Fibroblast of lung (primary cell): Measurements from ENCODE around the gene SHISA8. TPM values are rescaled to one million over a fixed set of nuclear protein-coding genes. Genes with fewer than 3 reads are reported as not detected.

Experiments
- DNase-seq, 2 donors: peaks; one replicate each; pipeline versions ENCODE4 v3.0.0 to v3.0.0-alpha.2; 2010; ENCODE audit warnings: low read depth in 2 of 2
- H2AFZ ChIP-seq: 2 replicates; pipeline ENCODE4 v1.5.1; 2012; ENCODE audit warnings: low read length, control low read depth, inconsistent platforms
- H3K27ac ChIP-seq: 2 replicates; pipeline ENCODE4 v1.5.1; 2011; ENCODE audit warnings: low read length, control low read depth; ENCODE audit not compliant: insufficient read depth
- H3K27me3 ChIP-seq: 2 replicates; pipeline ENCODE4 v1.5.1; 2011; ENCODE audit warnings: mild to moderate bottlenecking, low read length; ENCODE audit not compliant: control insufficient read depth, insufficient read depth
- H3K36me3 ChIP-seq: 2 replicates; pipeline ENCODE4 v1.5.1; 2011; ENCODE audit warnings: low read length; ENCODE audit not compliant: control insufficient read depth, insufficient read depth
- H3K4me1 ChIP-seq: 2 replicates; pipeline ENCODE4 v1.5.1; 2011; ENCODE audit warnings: low read length; ENCODE audit not compliant: control insufficient read depth, insufficient read depth; ENCODE audit errors: extremely low read depth
- H3K4me2 ChIP-seq: 2 replicates; pipeline ENCODE4 v1.5.1; 2011; ENCODE audit warnings: low read length, control low read depth; ENCODE audit not compliant: insufficient read depth; ENCODE audit errors: extremely low read depth
- H3K4me3 ChIP-seq, 4 experiments: fragments of 200-600 bp in 1 of 4; sonication (generic) in 1 of 4; replicated peaks in 1 of 4; 2 replicates each; pipeline ENCODE4 v1.5.1; 2011 to 2016; ENCODE audit warnings: low read length in 4 of 4, low read depth in 3 of 4, mild to moderate bottlenecking in 3 of 4, control low read depth in 2 of 4, inconsistent platforms in 1 of 4, mixed read lengths in 1 of 4; ENCODE audit not compliant: insufficient read depth in 1 of 4; ENCODE audit errors: control extremely low read depth in 1 of 4
- H3K79me2 ChIP-seq: 2 replicates; pipeline ENCODE4 v1.5.1; 2012; ENCODE audit warnings: mild to moderate bottlenecking, low read length, inconsistent platforms; ENCODE audit not compliant: control insufficient read depth, insufficient read depth
- H3K9ac ChIP-seq: 2 replicates; pipeline ENCODE4 v1.5.1; 2011; ENCODE audit warnings: mild to moderate bottlenecking, low read length, control low read depth; ENCODE audit not compliant: insufficient read depth
- H3K9me3 ChIP-seq: 2 replicates; pipeline ENCODE4 v1.5.1; 2012; ENCODE audit warnings: low read depth, low read length; ENCODE audit not compliant: control insufficient read depth, insufficient read depth
- H4K20me1 ChIP-seq: 2 replicates; pipeline ENCODE4 v1.5.1; 2011; ENCODE audit warnings: low read length; ENCODE audit not compliant: control insufficient read depth, insufficient read depth; ENCODE audit errors: extremely low read depth
- CTCF ChIP-seq, 2 donors: IDR thresholded peaks in 1 of 2; conservative IDR thresholded peaks in 1 of 2; 1 replicate in 1 of 2; 2 replicates in 1 of 2; pipeline ENCODE4 v1.5.1; 2011 to 2012; ENCODE audit warnings: low read length in 2 of 2, control low read depth in 1 of 2, inconsistent platforms in 1 of 2, low read depth in 1 of 2, mild to moderate bottlenecking in 1 of 2
- EZH2 ChIP-seq: IDR thresholded peaks from 2 replicates; pipeline ENCODE4 v1.5.1; 2012; ENCODE audit warnings: low read length, control low read depth, mild to moderate bottlenecking; ENCODE audit errors: missing control alignments
- polyA plus RNA-seq, 2 donors: library from polyadenylated mRNA; depleted of rRNA in 1 of 2; stranded (reverse) in 1 of 2; unstranded in 1 of 2; fragments of >200 nt; gene quantifications; 2 replicates each; pipeline ENCODE4 v1.2.1, GENCODE V29; 2011 to 2012; ENCODE audit warnings: missing spikeins in 1 of 2
- total RNA-seq: library from RNA; depleted of rRNA; stranded (reverse); fragments of >200 nt; gene quantifications from 2 replicates; pipeline ENCODE4 v1.2.1, GENCODE V29; 2014

The SHISA8 gene
- total and polyA plus RNA-seq, 2 donors (not counting 1 experiment from before 2014, with no cell fraction given) = not detected

DNA sequence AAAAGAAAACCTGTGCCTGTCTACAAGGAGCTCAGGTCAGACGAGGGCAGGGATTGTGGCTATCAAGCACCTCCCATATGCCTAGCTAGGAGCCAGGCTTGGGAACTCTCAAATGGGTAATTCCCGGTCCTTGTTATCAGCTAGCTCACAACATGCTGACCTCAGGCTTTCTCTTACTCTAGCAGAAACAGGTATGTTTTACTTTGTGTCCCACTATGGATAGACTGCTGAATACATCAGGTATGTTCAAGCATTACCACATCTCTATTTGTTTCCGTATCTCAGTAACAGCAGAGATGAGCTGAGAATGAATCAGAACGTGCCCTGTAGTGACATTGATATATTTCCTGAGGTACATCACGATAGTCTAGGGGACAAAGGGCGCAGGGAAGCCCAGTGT, 29.4 kb downstream of the SHISA8 start:
- H3K79me2 ChIP-seq = no peaks in the 10 kb centered on the region
- H3K4me2 ChIP-seq = no peak overlapping the region
- H4K20me1 ChIP-seq = no peaks in the 10 kb centered on the region
- no peaks in the 10 kb centered on the region for H3K9me3 ChIP-seq
- no peak for TF ChIP-seq EZH2
- no peak for TF ChIP-seq CTCF (conservative IDR thresholded peaks at IDR 0.05 in 1 of 2, IDR thresholded peaks at IDR 0.05 in 1 of 2; ENCODE audit: low read depth in 1 of 2, low read length in 2 of 2)
- H2AFZ ChIP-seq = no peak overlapping the region
- H3K36me3 ChIP-seq = peaks cover 34% of the 10 kb centered on the region
- H3K9ac ChIP-seq = no peak overlapping the region
- no peaks in the 10 kb centered on the region for H3K4me1 ChIP-seq
- H3K27ac ChIP-seq = no peak overlapping the region
- H3K27me3 ChIP-seq = no peaks in the 10 kb centered on the region
- no peak overlapping the region for H3K4me3 ChIP-seq
- no peak for DNase-seq

- Histone ChIP-seq H3K36me3 (peaks cover 33% of the 10 kb centered on the region), H3K4me1 (no peaks in the 10 kb centered on the region), H3K4me2 (no peak overlapping the region), H3K9ac (no peak overlapping the region), H2AFZ (no peak overlapping the region), H3K4me3 (no peak overlapping the region), H3K27me3 (no peaks in the 10 kb centered on the region), H3K9me3 (no peaks in the 10 kb centered on the region), H3K79me2 (no peaks in the 10 kb centered on the region), H3K27ac (no peak overlapping the region), H4K20me1 (no peaks in the 10 kb centered on the region)
- DNase-seq = no peak
- TF ChIP-seq CTCF (conservative IDR thresholded peaks at IDR 0.05 in 1 of 2, IDR thresholded peaks at IDR 0.05 in 1 of 2; ENCODE audit: low read depth in 1 of 2, low read length in 2 of 2) (no peak), EZH2 (no peak)
These were observed 29.8 kb downstream of the SHISA8 start for GRCh38 chr22:41885116-41885515.

GRCh38 chr22:41883400-41883799, 31.5 kb downstream of the SHISA8 start:
- H3K9ac ChIP-seq = no peak overlapping the region
- H3K36me3 ChIP-seq = peaks cover 33% of the 10 kb centered on the region
- no peak for DNase-seq
- H3K4me1 ChIP-seq = no peaks in the 10 kb centered on the region
- no peak for TF ChIP-seq EZH2
- no peak overlapping the region for H3K27ac ChIP-seq
- no peak overlapping the region for H2AFZ ChIP-seq
- H3K4me2 ChIP-seq = no peak overlapping the region
- no peaks in the 10 kb centered on the region for H3K9me3 ChIP-seq
- no peak overlapping the region for H3K4me3 ChIP-seq
- H3K27me3 ChIP-seq = no peaks in the 10 kb centered on the region
- H4K20me1 ChIP-seq = no peaks in the 10 kb centered on the region
- H3K79me2 ChIP-seq = no peaks in the 10 kb centered on the region
